LNCAP (cell line): ENCODE measurements around the gene MZB1.
A peak's percentile ranks its signal among the peaks of the same experiment; 100 is the strongest.

Experiments
- CTCF ChIP-seq: fragments of 450-650 bp; IDR thresholded peaks from 2 replicates; pipeline ENCODE4 v1.5.1; 2017; ENCODE audit warnings: mild to moderate bottlenecking

MZB1 gene

GRCh38 chr5:139407517-139407916 is 17.8 kb upstream of the MZB1 start:
- TF ChIP-seq CTCF = no peak

GRCh38 chr5:139406963-139407362 is 17.2 kb upstream of the MZB1 start:
- no peak for TF ChIP-seq CTCF

- TF ChIP-seq CTCF = no peak
Observed at GRCh38 chr5:139404484-139404840, 14.7 kb upstream of the MZB1 start.

GRCh38 chr5:139403787-139404483 is 14.2 kb upstream of the MZB1 start, which contains the start of gene SPATA24:
Gene SPATA24 (minus strand): TSS chr5:139404089. CDS start chr5:139404060, 29 bp downstream.
- no peak for TF ChIP-seq CTCF

- TF ChIP-seq CTCF = no peak
Observed at GRCh38 chr5:139403418-139403786, 13.7 kb upstream of the MZB1 start.

GRCh38 chr5:139402561-139403158 is 12.9 kb upstream of the MZB1 start:
- peak; percentile 53 for TF ChIP-seq CTCF

- no peak for TF ChIP-seq CTCF
Observed at GRCh38 chr5:139401546-139401945, 11.8 kb upstream of the MZB1 start.
